ENCODE measurements around the gene EPHA4. TPM values are rescaled to one million over a fixed set of nuclear protein-coding genes. Genes with fewer than 3 reads are reported as not detected.
A peak's percentile ranks its signal among the peaks of the same experiment; 100 is the strongest.

The EPHA4 gene
- total and polyA plus RNA-seq, 4 donors = 0.43 to 2.3 (median 1.1) TPM

DNA sequence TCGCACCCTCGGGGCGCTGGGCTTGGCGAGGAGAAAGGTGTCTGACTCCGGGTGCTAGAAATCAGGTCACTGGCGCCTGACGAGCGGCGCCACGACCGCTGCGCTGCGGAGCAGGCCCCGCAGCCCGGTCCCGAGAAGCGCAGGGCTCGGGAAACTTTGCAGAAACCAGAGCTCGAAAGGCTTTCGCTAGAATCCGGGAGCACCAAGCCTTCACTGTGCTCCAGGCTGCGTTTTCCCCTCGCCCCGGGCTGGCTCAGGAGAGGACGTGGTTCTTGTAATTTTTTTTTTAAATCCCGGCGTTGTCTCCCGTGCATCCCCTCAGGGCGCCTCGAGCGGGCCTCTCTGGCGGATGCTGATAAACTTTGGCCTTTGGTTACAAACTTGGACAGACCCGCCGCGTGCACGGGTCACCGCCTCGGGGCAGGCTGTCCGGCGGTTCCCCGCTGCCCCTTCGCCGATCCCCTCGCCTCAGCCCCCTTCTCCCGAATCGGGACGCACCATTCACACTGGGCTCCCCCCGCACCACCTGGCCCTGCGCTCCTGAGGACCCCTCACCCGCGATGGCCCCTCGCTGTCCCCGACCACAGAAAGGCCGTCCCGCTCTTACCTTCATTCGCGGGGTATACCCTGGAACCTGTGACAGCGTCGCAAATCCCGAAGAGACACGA, 419 bp downstream of the EPHA4 start:
- Histone ChIP-seq H3K27me3 (ENCODE audit: control insufficient read depth in 4 of 4, insufficient read depth in 4 of 4, low read length in 3 of 4) (peaks cover 0 to 13% (median 5%) of the 10 kb centered on the region in 4 donors), H3K4me3 (ENCODE audit: low read depth in 1 of 3, low read length in 3 of 3) (peak overlapping the region; percentile 55 to 74 (median 61)), H3K9me3 (ENCODE audit: control insufficient read depth in 4 of 4, low read length in 3 of 4) (no peaks in the 10 kb centered on the region), H3K9ac (ENCODE audit: low read depth in 1 of 2, low read length in 2 of 2) (peak overlapping the region; percentile 38 to 49), H3K36me3 (ENCODE audit: control insufficient read depth in 4 of 4, insufficient read depth in 3 of 4, low read depth in 1 of 4, low read length in 3 of 4) (no peaks in the 10 kb centered on the region), H3K27ac (ENCODE audit: low read depth in 1 of 2, low read length in 2 of 2) (peak overlapping the region; percentile 66 to 67), H3K4me1 (ENCODE audit: control insufficient read depth in 4 of 4, insufficient read depth in 4 of 4, low read length in 3 of 4) (peaks cover 6 to 32% (median 23%) of the 10 kb centered on the region in 4 donors)
- under 1% methylated on average over 61 of the region's 61 CpGs for WGBS
- DNase-seq (ENCODE audit: low spot score) = peak; percentile 37
- TF ChIP-seq NR2F2 (IDR thresholded peaks at IDR 0.05) (peak; percentile 19), TAF1 (conservative IDR thresholded peaks at IDR 0.05) (no peak), FOXA2 (IDR thresholded peaks at IDR 0.05) (no peak), GABPA (IDR thresholded peaks at IDR 0.05 in 1 of 2, conservative IDR thresholded peaks at IDR 0.05 in 1 of 2) (no peak), SP1 (IDR thresholded peaks at IDR 0.05) (no peak), RAD21 (IDR thresholded peaks at IDR 0.05) (no peak), HNF4A (conservative IDR thresholded peaks at IDR 0.05) (peak; percentile 51 to 64), FOXA1 (IDR thresholded peaks at IDR 0.05) (no peak), HNF4G (IDR thresholded peaks at IDR 0.05) (no peak), JUND (IDR thresholded peaks at IDR 0.05) (no peak)
- TF ChIP-seq, protein P1, sequence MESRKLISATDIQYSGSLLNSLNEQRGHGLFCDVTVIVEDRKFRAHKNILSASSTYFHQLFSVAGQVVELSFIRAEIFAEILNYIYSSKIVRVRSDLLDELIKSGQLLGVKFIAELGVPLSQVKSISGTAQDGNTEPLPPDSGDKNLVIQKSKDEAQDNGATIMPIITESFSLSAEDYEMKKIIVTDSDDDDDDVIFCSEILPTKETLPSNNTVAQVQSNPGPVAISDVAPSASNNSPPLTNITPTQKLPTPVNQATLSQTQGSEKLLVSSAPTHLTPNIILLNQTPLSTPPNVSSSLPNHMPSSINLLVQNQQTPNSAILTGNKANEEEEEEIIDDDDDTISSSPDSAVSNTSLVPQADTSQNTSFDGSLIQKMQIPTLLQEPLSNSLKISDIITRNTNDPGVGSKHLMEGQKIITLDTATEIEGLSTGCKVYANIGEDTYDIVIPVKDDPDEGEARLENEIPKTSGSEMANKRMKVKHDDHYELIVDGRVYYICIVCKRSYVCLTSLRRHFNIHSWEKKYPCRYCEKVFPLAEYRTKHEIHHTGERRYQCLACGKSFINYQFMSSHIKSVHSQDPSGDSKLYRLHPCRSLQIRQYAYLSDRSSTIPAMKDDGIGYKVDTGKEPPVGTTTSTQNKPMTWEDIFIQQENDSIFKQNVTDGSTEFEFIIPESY (IDR thresholded peaks at IDR 0.05) = no peak
- TF ChIP-seq, protein P2, sequence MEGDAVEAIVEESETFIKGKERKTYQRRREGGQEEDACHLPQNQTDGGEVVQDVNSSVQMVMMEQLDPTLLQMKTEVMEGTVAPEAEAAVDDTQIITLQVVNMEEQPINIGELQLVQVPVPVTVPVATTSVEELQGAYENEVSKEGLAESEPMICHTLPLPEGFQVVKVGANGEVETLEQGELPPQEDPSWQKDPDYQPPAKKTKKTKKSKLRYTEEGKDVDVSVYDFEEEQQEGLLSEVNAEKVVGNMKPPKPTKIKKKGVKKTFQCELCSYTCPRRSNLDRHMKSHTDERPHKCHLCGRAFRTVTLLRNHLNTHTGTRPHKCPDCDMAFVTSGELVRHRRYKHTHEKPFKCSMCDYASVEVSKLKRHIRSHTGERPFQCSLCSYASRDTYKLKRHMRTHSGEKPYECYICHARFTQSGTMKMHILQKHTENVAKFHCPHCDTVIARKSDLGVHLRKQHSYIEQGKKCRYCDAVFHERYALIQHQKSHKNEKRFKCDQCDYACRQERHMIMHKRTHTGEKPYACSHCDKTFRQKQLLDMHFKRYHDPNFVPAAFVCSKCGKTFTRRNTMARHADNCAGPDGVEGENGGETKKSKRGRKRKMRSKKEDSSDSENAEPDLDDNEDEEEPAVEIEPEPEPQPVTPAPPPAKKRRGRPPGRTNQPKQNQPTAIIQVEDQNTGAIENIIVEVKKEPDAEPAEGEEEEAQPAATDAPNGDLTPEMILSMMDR (IDR thresholded peaks at IDR 0.05; ENCODE audit: low read depth, low read length, missing input control) = no peak

DNA sequence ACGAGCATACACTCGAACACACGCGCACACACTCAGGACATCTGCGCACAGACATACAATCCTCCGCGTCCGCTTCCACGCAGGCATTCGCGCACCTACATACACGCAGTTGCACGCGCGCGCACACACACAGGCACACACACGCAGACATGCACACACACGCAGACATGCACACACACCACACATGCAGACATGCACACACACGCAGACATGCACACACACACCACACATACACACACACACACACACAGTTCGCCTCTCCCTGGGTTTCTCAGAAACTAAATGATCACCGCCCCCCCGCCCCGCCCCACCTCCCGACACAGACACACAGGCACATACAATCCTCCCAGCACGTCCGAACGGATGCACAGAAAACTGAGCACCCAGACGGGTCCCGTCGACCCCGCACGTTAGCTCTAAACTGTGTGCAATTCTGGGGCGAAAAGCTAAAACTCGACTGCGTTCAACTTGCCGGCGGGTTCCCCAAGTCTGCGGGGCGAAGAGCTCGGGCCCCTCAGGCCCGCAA, 1.0 kb downstream of the EPHA4 start:
- DNase-seq (ENCODE audit: low spot score) = no peak
- H3K4me1 ChIP-seq (ENCODE audit: control insufficient read depth in 4 of 4, insufficient read depth in 4 of 4, low read length in 3 of 4) = peaks cover 6 to 32% (median 23%) of the 10 kb centered on the region in 4 donors
- no peak overlapping the region for H3K9ac ChIP-seq (ENCODE audit: low read depth in 1 of 2, low read length in 2 of 2)

More for the DNA sequence above, 1.0 kb downstream of the EPHA4 start:
- Histone ChIP-seq H3K9me3 (ENCODE audit: control insufficient read depth in 4 of 4, low read length in 3 of 4) (no peaks in the 10 kb centered on the region), H3K4me3 (ENCODE audit: low read depth in 1 of 3, low read length in 3 of 3) (peak overlapping the region in 2 of 3 donors; percentile 55 to 74), H3K27ac (ENCODE audit: low read depth in 1 of 2, low read length in 2 of 2) (no peak overlapping the region), H3K36me3 (ENCODE audit: control insufficient read depth in 4 of 4, insufficient read depth in 3 of 4, low read depth in 1 of 4, low read length in 3 of 4) (no peaks in the 10 kb centered on the region), H3K27me3 (ENCODE audit: control insufficient read depth in 4 of 4, insufficient read depth in 4 of 4, low read length in 3 of 4) (peaks cover 0 to 13% (median 5%) of the 10 kb centered on the region in 4 donors)
- WGBS = 6% methylated on average over 41 of the region's 41 CpGs
- TF ChIP-seq, protein P3, sequence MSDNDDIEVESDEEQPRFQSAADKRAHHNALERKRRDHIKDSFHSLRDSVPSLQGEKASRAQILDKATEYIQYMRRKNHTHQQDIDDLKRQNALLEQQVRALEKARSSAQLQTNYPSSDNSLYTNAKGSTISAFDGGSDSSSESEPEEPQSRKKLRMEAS (IDR thresholded peaks at IDR 0.05) = no peak

Data from liver (tissue), 9 donors.